ENCODE measurements around the gene MACROD2. TPM values are rescaled to one million over a fixed set of nuclear protein-coding genes. Genes with fewer than 3 reads are reported as not detected.

The MACROD2 gene
- total RNA-seq, 1 donor from 2014 or later, result not detected

Other genes starting within 250 kb of the MACROD2 start
- 18.0 and 18.2 TPM in 2 replicates for gene ESF1, start 210.6 kb upstream of the MACROD2 start, total RNA-seq
- 29.8 and 33.1 TPM in 2 replicates for gene NDUFAF5, start 210.5 kb upstream of the MACROD2 start, total RNA-seq
- not detected in 2 replicates for gene SEL1L2, start 4.9 kb upstream of the MACROD2 start, total RNA-seq

Data from T-helper 1 cell treated with Interleukin-12 subunit alpha and Interleukin-12 subunit beta and Interleukin-4 antibody, amounts not matched to agents 30 ng/mL and 1 ng/mL, for 36 hours (primary cell).